NCI-H345 (cell line): Measurements from ENCODE around the gene DBX2.
"Not testable (repeated sequence)": the region's sequence is repeated elsewhere in the genome, so short reads cannot be mapped to it uniquely, and the experiment has no call there.

Source experiments
- DNase-seq: peaks from one replicate; lab custom pipeline; 2025; lab: John Stamatoyannopoulos, UW

The DBX2 gene

DNA sequence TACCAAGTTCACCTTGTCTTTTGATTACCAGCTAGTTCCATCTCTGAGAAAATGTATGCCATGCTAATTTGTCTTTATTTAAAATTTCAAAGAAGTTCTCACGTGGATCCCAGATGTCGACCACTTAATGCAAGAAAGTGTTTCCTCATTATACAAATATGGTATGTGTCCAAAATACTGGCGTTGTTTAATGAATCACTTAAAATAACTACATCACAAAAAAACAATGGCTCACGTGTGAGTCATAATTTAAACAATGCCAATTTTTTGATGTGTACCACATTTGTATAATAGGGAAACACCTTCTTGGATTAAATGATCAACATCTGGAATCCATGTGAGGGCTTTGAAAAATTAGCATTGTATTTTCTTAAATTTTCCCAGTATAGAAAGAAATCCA, 40.8 kb downstream of the DBX2 start:
- DNase-seq = no peak

DNA sequence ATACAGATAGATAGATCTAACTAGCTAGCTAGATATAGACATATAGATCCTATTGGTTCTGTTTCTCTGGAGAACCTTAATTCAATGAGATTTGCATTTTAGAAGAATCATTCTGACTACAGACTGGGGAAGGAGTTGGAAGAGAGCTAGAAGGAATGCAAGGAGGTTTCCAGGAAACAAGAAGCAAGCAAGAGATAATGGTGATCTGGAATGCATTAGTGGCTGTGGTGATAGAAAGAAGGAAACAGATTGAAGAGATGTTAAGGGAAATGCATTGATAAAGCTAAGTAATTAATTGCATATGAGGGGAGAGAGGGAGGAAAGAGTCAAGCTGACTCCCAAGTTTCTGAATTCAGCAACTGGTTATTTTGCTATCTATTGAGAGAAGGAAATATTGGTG, 42.7 kb downstream of the DBX2 start:
- no peak for DNase-seq

DNA sequence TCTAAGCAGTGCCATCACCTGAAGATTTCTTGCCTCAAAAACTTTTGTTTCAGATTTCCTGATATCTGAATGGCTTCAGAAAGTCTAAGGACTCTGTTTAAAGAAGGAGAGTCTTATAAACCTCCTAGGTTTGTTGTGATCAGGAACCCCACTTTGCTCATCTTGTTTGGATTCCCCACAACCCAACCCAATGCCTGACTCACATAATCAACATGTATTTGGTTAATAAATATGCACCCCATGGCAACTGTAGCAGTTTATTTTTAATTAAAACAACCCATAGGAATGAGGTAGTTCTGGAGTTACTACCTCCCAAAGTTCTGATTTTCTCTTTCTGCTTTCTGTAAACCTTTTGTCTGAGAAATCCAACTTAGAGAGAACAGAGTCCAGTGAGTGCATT, 51.5 kb downstream of the DBX2 start:
- no peak for DNase-seq

DNA sequence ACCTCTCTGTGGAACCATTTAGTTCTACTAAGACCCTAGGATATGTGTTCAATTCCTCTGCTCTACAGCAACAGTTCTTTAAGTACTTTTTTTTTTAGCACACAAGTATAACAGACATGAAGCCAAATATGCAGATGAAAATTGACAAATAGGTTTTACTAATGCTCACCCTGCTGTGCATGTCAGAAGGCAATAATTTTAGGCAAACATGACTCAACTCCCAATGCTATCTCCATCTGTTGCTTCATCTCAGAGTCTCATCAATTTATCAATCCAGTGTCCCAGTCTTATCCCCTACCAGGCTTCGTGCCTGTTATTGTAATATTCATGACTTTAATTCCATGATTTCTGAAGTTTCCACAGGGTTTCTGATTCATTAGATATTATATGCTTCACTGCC, 57.7 kb downstream of the DBX2 start:
- no peak for DNase-seq

DNA sequence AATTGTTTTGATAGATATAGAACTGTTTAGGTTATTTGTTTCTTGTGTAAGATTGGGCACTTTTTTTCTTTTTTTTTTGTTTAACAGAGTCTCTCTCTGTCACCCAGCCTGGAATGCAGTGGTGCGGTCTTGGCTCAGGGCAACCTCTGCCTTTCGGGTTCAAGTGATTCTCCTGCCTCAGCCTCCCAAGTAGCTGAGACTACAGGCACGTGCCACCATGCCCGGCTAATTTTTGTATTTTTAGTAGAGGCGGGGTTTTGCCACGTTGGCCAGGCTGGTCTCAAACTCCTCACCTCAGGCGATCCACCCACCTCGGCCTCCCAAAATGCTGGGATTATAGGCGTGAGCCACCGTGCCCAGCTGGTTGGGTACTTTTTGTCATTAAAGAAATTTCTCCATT, 66.0 kb downstream of the DBX2 start:
- not testable (repeated sequence) for DNase-seq

DNA sequence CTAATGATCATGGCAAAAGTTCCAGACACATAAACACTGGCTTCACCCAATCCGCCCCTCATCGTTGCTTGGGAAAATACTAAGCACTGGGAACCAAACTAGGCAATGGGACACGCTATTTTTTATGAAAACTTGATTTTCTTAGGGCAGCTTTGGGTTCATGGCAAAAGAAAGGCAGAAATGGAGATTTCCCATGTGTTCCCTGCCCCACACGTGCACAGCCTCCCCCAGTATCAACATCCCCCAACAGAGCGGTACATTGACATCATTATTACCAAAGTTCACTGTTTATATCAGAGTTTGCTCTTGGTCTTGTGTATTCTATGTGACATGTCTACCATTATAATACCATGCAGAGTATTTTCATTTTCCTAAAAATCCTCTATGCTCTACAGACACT, 71.0 kb downstream of the DBX2 start:
- DNase-seq = no peak

DNA sequence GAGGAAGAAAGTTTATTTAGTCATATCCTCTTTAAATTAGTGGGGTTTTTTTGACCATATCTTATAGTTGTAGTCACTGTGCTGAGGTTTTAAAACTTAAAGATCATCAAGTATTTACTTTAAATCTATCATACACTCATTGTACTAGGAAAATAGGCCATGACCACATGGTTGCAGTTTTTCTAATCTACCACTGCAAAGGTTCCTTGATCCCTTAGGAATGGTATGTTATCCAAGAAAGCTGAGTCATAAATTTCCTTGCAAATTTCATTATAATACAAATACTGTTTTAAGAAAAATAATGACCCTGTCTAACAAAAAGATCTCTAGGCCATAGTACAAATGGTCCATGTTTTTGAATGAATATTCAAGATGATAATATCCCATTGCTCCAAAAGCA, 74.7 kb downstream of the DBX2 start:
- no peak for DNase-seq

DNA sequence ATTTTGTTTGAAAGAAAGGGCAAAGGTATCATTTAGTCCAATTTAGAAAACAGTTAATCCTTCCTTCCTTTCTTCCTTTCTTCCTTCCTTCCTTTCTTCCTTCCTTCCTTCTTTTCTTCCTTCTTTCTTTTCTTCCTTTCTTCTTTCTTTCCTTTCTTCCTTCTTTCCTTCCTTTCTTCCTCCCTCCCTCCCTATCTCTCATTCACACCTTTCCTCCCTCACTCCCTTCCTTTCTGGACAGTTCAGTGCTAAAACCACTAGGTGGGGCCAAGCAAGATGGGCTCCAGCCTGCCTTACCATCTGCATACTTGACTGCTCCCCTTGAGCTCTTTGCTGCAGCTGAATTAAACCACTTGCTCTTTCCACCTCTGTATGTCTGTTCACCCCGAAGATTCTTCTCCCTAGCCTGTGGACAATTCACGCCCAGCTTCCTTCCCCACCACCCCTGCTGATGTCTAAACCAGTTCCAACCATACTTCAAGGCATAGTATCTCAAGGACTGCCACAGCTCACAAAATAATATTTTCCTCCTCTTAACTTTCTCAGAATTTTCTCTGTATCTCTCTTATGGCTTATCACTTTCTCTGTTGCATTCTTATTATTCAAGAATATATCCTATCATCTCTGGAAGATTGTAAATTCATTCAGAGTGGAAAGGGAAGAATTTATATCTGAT, 78.0 kb downstream of the DBX2 start:
- no peak for DNase-seq

DNA sequence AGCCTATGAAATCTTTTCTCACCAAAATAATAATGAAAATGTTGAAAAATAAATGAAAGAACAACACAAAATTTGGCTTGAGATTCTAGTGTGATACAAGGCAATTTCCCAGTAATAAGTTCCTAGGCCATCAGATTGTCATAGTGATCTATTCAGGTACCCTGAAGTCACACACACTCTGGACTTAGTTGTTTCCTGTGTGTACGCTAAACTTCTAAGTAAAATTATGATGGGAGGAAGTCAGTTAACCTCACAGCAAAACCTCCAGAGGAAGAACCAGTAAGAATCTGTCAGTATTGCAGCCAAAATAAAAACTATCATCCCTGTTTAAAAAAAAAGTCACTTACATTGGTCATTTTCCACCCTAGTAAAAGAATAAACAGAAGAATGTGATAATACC, 81.9 kb downstream of the DBX2 start:
- no peak for DNase-seq
